Measurements from ENCODE around the gene ZNF592. TPM values are rescaled to one million over a fixed set of nuclear protein-coding genes. Genes with fewer than 3 reads are reported as not detected.

The ZNF592 gene
- total RNA-seq, 1 donor from 2014 or later: 31.3 TPM

DNA sequence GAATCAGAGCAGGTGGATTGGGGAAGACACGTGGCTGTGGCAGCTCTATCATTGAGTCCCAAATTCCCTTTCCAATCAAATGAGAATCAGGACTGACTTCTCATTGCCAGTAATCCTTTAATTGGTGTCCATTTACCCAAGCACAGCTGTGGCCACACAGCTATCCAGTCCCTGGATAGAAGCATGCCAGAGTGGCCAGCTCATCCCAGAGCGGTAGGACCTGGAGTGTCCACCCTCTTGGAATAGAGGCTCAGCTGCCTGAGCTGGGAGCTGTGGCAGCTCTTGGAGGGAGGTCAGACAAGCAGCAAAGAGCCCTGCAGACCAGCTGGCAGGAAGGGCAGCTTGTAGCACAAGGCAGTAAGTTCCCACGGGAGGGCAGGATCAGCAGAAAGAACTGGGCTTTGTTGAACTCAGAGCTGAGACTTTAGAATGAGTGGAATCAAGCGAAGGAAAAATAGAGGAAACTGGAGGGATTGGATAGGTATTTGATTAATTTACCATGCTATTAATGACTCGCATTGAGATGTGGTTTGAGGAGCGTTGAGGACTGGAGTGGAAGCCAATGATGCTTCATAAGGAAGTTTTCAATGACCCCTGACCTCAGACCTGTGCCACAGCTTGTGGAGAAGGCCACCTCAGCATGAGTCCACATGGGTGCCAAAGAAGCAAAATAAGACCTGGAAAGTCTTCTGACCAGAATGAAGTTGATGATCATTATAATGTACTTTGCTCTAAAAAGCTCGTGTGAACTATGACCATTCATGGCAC lies 61.9 kb downstream of the ZNF592 start:
- peaks cover 9% of the 10 kb centered on the region for H3K4me1 Mint-ChIP-seq (ENCODE audit: low read depth)
- peaks cover 7% of the 10 kb centered on the region for H3K36me3 Mint-ChIP-seq (ENCODE audit: low read depth)
- H3K27me3 Mint-ChIP-seq (ENCODE audit: low read depth): no peaks in the 10 kb centered on the region
- H3K4me3 Mint-ChIP-seq (ENCODE audit: low read depth): no peak overlapping the region
- intact Hi-C loops (cut with micrococcal nuclease): no loop called here
- no peaks in the 10 kb centered on the region for H3K9me3 Mint-ChIP-seq
- no peak for DNase-seq (ENCODE audit: low spot score)
- H3K27ac Mint-ChIP-seq: no peak overlapping the region

DNA sequence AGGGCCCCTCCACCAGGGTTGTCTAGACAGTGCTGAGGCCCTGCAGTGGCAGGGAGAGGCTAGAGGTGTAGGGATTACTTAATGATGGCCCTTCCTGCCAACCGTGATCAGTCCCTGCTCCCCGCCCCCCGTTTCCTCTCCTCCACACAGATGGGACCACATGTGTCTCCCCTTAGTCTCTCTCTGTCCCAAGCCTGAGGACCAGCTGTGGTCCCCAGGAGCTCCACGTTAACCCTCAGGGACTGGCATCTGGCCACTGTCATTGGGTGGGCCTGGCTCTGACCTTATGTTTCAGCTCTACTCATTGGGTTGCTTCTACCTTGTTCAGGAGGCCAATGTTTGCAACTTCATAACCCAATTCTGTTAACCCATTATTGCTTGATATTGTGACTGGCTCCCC lies 62.8 kb downstream of the ZNF592 start:
- Mint-ChIP-seq H3K27ac (no peak overlapping the region), H3K4me3 (ENCODE audit: low read depth) (no peak overlapping the region), H3K27me3 (ENCODE audit: low read depth) (peaks cover 4% of the 10 kb centered on the region), H3K9me3 (no peaks in the 10 kb centered on the region), H3K36me3 (ENCODE audit: low read depth) (peaks cover 4% of the 10 kb centered on the region), H3K4me1 (ENCODE audit: low read depth) (peaks cover 9% of the 10 kb centered on the region)
- intact Hi-C loops (cut with micrococcal nuclease): no loop called here
- no peak for DNase-seq (ENCODE audit: low spot score)

DNA sequence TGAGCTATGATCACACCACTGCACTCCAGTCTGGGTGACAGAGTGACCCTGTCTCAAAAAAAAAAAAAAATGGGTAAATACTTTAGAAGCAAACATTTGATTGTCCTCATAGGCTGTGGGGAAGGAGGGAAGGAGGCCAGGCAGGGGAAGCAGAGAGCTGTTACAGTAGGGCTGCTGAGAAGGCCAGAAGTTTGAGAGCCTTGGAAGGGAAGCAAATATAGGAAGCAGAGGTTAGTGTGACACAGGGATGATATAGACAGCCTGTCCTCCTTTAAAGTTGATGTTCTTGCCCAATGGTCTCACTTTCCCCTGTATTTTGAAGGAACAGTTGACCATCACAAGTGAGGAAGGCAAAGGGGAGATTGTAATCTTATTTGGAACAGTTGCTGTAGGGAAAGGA lies 63.4 kb downstream of the ZNF592 start:
- H3K4me1 Mint-ChIP-seq (ENCODE audit: low read depth): peaks cover 8% of the 10 kb centered on the region
- H3K27ac Mint-ChIP-seq: no peak overlapping the region
- H3K36me3 Mint-ChIP-seq (ENCODE audit: low read depth): no peaks in the 10 kb centered on the region
- DNase-seq (ENCODE audit: low spot score): no peak
- H3K27me3 Mint-ChIP-seq (ENCODE audit: low read depth): peaks cover 6% of the 10 kb centered on the region
- H3K4me3 Mint-ChIP-seq (ENCODE audit: low read depth): no peak overlapping the region
- intact Hi-C loops (cut with micrococcal nuclease): no loop called here
- no peaks in the 10 kb centered on the region for H3K9me3 Mint-ChIP-seq

DNA sequence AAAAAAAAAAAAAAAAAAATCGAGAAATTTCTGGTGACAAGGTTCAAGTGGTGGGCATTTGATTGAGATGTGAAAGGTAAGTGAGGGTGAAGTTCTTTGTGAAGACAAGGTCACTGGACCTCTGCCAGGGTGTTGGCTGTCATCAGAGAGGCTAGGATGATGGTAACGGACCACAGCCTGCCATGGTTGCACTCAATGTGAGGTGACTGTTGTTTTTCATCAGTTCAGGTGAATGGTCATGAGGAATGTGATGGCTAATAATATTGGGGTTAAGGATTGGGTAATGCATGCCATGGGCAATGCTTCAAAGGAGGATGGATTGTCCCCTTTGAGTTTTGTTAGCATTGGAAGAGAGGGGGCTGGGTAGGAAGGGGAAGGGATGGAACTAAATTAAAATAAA lies 64.5 kb downstream of the ZNF592 start:
- intact Hi-C loops (cut with micrococcal nuclease): no loop called here
- Mint-ChIP-seq H3K27me3 (ENCODE audit: low read depth) (peaks cover 6% of the 10 kb centered on the region), H3K4me3 (ENCODE audit: low read depth) (no peak overlapping the region), H3K36me3 (ENCODE audit: low read depth) (no peaks in the 10 kb centered on the region), H3K9me3 (no peaks in the 10 kb centered on the region), H3K27ac (no peak overlapping the region), H3K4me1 (ENCODE audit: low read depth) (peaks cover 2% of the 10 kb centered on the region)
- no peak for DNase-seq (ENCODE audit: low spot score)

DNA sequence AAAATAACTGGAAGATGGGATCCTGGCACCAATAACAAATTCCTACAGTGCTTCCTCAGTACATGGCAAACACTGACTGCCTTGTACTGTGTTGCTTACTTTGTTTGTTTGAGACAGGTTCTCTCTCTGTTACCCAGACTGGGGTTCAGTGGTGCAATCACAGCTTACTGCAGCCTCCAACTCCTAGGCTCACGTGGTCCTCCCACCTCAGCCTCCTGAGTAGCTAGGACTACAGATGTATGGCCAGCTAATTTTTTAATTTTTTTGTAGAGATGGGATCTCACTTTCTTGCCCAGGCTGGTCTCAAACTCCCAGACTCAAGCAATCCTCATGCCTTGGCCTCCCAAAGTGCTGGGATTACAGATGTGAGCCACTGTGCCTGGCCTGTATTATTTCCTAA lies 65.0 kb downstream of the ZNF592 start:
- Mint-ChIP-seq H3K36me3 (ENCODE audit: low read depth) (no peaks in the 10 kb centered on the region), H3K4me1 (ENCODE audit: low read depth) (peaks cover 6% of the 10 kb centered on the region), H3K4me3 (ENCODE audit: low read depth) (no peak overlapping the region), H3K27ac (no peak overlapping the region), H3K27me3 (ENCODE audit: low read depth) (peaks cover 6% of the 10 kb centered on the region), H3K9me3 (no peaks in the 10 kb centered on the region)
- no peak for DNase-seq (ENCODE audit: low spot score)
- intact Hi-C loops (cut with micrococcal nuclease): no loop called here

DNA sequence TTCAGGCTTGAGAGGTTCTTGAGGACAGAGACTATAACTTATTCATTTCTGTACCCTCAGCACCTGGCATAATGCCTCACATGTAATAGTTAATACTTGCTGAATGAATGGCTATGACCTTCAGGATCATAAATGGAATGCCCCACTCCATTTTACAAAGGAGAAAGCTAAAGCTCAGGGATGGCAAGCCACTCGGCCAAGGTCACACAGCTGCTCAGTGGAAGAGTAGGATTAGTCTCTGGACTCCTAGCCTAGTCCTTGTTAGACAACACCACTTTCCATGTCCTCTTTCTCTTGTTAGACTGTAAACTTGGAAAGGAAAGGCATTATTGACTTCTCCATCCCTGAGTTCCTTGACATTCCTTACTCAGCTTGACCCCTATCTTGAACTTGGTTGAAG lies 65.5 kb downstream of the ZNF592 start:
- peaks cover 6% of the 10 kb centered on the region for H3K4me1 Mint-ChIP-seq (ENCODE audit: low read depth)
- peaks cover 6% of the 10 kb centered on the region for H3K27me3 Mint-ChIP-seq (ENCODE audit: low read depth)
- intact Hi-C loops (cut with micrococcal nuclease): no loop called here
- no peak overlapping the region for H3K4me3 Mint-ChIP-seq (ENCODE audit: low read depth)
- no peaks in the 10 kb centered on the region for H3K36me3 Mint-ChIP-seq (ENCODE audit: low read depth)
- no peaks in the 10 kb centered on the region for H3K9me3 Mint-ChIP-seq
- no peak for DNase-seq (ENCODE audit: low spot score)
- H3K27ac Mint-ChIP-seq: no peak overlapping the region

DNA sequence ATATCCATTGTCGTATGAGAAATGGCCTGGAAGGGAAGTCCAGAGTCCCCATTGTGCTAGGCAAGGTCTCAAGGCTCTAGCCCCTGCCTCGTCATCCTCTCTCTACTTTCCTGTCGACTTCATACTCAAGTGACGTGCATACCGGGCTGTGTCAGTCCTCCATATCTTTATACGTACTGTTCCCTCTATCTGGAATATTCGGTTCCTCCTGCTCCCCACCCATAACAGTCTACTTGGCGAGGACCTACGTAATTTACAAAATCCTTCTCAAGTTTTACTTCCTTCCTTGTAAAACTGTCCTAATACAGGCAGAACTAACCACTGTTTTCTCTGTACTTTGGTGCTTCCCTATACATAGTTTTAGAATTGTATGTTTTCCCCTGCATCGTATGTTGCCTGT lies 66.5 kb downstream of the ZNF592 start:
- Mint-ChIP-seq H3K9me3 (no peaks in the 10 kb centered on the region), H3K36me3 (ENCODE audit: low read depth) (no peaks in the 10 kb centered on the region), H3K27me3 (ENCODE audit: low read depth) (peaks cover 6% of the 10 kb centered on the region), H3K4me1 (ENCODE audit: low read depth) (peaks cover 6% of the 10 kb centered on the region), H3K4me3 (ENCODE audit: low read depth) (no peak overlapping the region), H3K27ac (no peak overlapping the region)
- no peak for DNase-seq (ENCODE audit: low spot score)
- intact Hi-C loops (cut with micrococcal nuclease): no loop called here

GRCh38 chr15:84816694-84817465 lies 68.5 kb downstream of the ZNF592 start, which contains the start of gene ALPK3:
ALPK3 (plus strand) TSS chr15:84817356; CDS start chr15:84817453, 97 bp downstream.
- H3K36me3 Mint-ChIP-seq (ENCODE audit: low read depth): no peaks in the 10 kb centered on the region
- H3K4me3 Mint-ChIP-seq (ENCODE audit: low read depth): no peak within 1 kb of the TSS
- peaks cover 6% of the 10 kb centered on the region for H3K4me1 Mint-ChIP-seq (ENCODE audit: low read depth)
- peaks cover 6% of the 10 kb centered on the region for H3K27me3 Mint-ChIP-seq (ENCODE audit: low read depth)
- intact Hi-C loops (cut with micrococcal nuclease): no loop called here
- DNase-seq (ENCODE audit: low spot score): no peak
- no peak within 1 kb of the TSS for H3K27ac Mint-ChIP-seq
- no peaks in the 10 kb centered on the region for H3K9me3 Mint-ChIP-seq

- Mint-ChIP-seq H3K4me3 (ENCODE audit: low read depth) (no peak overlapping the region), H3K4me1 (ENCODE audit: low read depth) (peaks cover 6% of the 10 kb centered on the region), H3K27ac (no peak overlapping the region), H3K9me3 (no peaks in the 10 kb centered on the region), H3K27me3 (ENCODE audit: low read depth) (peaks cover 6% of the 10 kb centered on the region), H3K36me3 (ENCODE audit: low read depth) (no peaks in the 10 kb centered on the region)
- DNase-seq (ENCODE audit: low spot score): no peak
- intact Hi-C loops (cut with micrococcal nuclease): no loop called here
Measured at GRCh38 chr15:84817466-84818081, 69.2 kb downstream of the ZNF592 start.

- no peaks in the 10 kb centered on the region for H3K36me3 Mint-ChIP-seq (ENCODE audit: low read depth)
- intact Hi-C loops (cut with micrococcal nuclease): no loop called here
- H3K9me3 Mint-ChIP-seq: no peaks in the 10 kb centered on the region
- peaks cover 6% of the 10 kb centered on the region for H3K27me3 Mint-ChIP-seq (ENCODE audit: low read depth)
- H3K4me3 Mint-ChIP-seq (ENCODE audit: low read depth): no peak overlapping the region
- no peak overlapping the region for H3K27ac Mint-ChIP-seq
- peaks cover 6% of the 10 kb centered on the region for H3K4me1 Mint-ChIP-seq (ENCODE audit: low read depth)
- DNase-seq (ENCODE audit: low spot score): no peak
Measured at GRCh38 chr15:84818261-84819131, 70.1 kb downstream of the ZNF592 start.

GRCh38 chr15:84819291-84819768 lies 70.9 kb downstream of the ZNF592 start:
- no peak for DNase-seq (ENCODE audit: low spot score)
- Mint-ChIP-seq H3K9me3 (no peaks in the 10 kb centered on the region), H3K27ac (no peak overlapping the region), H3K27me3 (ENCODE audit: low read depth) (peaks cover 6% of the 10 kb centered on the region), H3K36me3 (ENCODE audit: low read depth) (no peaks in the 10 kb centered on the region), H3K4me1 (ENCODE audit: low read depth) (peaks cover 6% of the 10 kb centered on the region), H3K4me3 (ENCODE audit: low read depth) (no peak overlapping the region)
- intact Hi-C loops (cut with micrococcal nuclease): no loop called here

- peaks cover 6% of the 10 kb centered on the region for H3K27me3 Mint-ChIP-seq (ENCODE audit: low read depth)
Measured at GRCh38 chr15:84819791-84820190, 71.4 kb downstream of the ZNF592 start.

More at GRCh38 chr15:84819791-84820190, 71.4 kb downstream of the ZNF592 start:
- H3K36me3 Mint-ChIP-seq (ENCODE audit: low read depth): no peaks in the 10 kb centered on the region
- no peaks in the 10 kb centered on the region for H3K9me3 Mint-ChIP-seq
- peaks cover 6% of the 10 kb centered on the region for H3K4me1 Mint-ChIP-seq (ENCODE audit: low read depth)
- intact Hi-C loops (cut with micrococcal nuclease): no loop called here
- DNase-seq (ENCODE audit: low spot score): no peak
- no peak overlapping the region for H3K4me3 Mint-ChIP-seq (ENCODE audit: low read depth)
- no peak overlapping the region for H3K27ac Mint-ChIP-seq

Data from activated T-helper 2 cell treated with anti-CD3 and anti-CD28 coated beads, Interferon-gamma antibody, Interleukin-2, Interleukin-4, amounts not matched to agents 10 μg/mL and 5 μg/mL and 100 μg/mL, durations not matched to agents 14 hours and 24 hours and 36 hours (primary cell).